Measurements from ENCODE around the gene CDK8.

Gene CDK8

DNA sequence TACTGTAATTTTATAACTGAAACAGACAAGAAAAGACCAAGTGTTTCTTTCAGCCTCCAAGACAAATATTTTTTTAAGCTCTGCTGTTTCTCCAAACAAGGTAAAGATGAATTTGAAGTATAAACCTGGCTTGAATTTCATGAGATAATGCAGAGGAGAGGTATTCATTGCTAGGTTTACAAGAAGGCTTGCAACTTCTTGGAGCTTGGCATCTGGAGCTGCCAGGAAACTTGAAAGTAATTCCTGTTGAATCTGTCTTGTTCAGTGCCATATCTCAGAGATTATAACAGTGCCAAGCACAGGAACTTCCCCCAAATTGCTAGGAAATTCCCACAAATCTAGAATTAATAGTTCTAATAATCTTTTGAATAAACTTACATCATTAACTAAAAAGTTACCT is 70.9 kb downstream of the CDK8 start:
- TF ChIP-seq, protein P1, sequence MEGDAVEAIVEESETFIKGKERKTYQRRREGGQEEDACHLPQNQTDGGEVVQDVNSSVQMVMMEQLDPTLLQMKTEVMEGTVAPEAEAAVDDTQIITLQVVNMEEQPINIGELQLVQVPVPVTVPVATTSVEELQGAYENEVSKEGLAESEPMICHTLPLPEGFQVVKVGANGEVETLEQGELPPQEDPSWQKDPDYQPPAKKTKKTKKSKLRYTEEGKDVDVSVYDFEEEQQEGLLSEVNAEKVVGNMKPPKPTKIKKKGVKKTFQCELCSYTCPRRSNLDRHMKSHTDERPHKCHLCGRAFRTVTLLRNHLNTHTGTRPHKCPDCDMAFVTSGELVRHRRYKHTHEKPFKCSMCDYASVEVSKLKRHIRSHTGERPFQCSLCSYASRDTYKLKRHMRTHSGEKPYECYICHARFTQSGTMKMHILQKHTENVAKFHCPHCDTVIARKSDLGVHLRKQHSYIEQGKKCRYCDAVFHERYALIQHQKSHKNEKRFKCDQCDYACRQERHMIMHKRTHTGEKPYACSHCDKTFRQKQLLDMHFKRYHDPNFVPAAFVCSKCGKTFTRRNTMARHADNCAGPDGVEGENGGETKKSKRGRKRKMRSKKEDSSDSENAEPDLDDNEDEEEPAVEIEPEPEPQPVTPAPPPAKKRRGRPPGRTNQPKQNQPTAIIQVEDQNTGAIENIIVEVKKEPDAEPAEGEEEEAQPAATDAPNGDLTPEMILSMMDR (conservative IDR thresholded peaks at IDR 0.05; ENCODE audit: control insufficient read depth, insufficient read depth, low read depth, low read length): no peak
- DNase-seq (ENCODE audit: low read depth): no peak
- H3K4me3 ChIP-seq (ENCODE audit: control insufficient read depth, low read depth, low read length): no peak overlapping the region

DNA sequence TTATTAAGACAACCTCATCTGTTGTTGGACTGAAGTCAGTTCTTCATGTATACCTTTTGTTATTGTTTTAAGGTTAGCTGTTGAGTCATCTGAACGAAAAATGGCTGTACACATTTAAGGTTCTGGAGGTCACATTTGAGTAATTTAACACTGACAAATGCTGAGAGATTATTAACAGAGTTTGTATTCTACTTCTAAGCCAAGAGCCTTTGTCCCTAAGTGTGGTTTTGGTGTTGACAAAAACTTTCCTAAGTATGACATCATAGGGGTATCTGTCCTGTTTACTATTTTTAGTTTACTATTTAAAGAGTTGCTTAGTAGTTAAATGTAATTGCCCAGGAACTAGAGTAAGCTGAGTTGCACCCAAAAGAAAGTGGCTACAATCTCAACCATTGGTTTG is 71.9 kb downstream of the CDK8 start:
- H3K4me3 ChIP-seq (ENCODE audit: control insufficient read depth, low read depth, low read length): no peak overlapping the region
- DNase-seq (ENCODE audit: low read depth): peak; percentile 10
- TF ChIP-seq, protein P1 (conservative IDR thresholded peaks at IDR 0.05; ENCODE audit: control insufficient read depth, insufficient read depth, low read depth, low read length): no peak

DNA sequence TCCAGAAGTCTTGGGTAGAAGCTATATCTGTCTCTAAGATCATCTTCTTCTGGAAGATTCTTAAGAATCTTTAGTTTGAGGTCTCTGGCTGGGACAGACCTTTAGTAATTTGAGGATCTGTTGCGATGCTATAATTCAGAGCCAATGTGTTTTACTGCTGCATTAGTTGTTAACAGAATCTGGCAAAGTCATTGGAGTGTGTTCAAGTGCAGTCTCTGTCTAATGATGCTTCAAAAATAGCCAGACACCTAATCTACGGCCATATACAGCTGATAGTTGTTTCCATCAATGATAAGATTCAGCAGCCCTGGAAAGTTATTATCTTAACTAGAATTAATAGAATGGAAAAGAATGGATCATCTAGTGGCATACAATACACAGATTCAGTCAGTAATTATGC is 72.6 kb downstream of the CDK8 start:
- TF ChIP-seq, protein P1 (conservative IDR thresholded peaks at IDR 0.05; ENCODE audit: control insufficient read depth, insufficient read depth, low read depth, low read length): no peak

DNA sequence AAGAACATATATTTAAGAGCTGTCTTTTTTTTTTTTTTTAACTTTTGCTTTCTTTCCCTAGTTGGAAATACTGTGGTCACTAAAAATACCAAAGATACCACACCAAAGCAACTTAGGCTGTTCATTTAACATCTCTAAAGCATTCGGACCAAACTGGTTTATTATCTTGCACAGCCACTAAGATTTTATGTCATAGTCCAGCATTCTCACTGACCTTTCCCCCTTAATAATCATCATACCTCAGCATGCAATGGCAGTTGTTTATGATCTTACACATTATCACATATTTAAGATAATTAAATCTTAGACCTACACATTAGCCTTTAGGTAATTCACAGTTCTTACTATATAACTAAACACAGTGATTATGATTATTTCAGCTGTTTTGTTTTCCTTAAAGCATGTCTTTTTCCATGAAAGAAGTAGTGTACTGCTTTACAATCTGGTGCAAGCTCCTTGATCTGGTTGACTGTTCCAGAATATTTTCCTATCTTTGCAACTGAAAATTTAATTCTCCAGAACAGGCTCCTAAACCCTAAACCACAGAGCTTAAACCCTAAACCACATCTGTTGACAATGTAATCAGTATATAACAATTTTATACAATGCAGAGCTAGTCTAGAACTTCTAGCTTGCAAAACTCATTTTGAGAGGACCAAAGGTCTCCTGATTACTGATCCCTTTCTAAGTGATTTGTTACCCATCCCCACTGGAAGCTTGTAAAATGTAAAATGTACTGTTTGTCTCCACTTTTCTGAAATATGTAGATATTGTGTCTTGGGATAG is 74.2 kb downstream of the CDK8 start:
- no peak for DNase-seq (ENCODE audit: low read depth)
- TF ChIP-seq, protein P1 (conservative IDR thresholded peaks at IDR 0.05; ENCODE audit: control insufficient read depth, insufficient read depth, low read depth, low read length): no peak
- H3K4me3 ChIP-seq (ENCODE audit: control insufficient read depth, low read depth, low read length): no peak overlapping the region

More for the DNA sequence above, 72.6 kb downstream of the CDK8 start:
- DNase-seq (ENCODE audit: low read depth): no peak
- no peak overlapping the region for H3K4me3 ChIP-seq (ENCODE audit: control insufficient read depth, low read depth, low read length)

DNA sequence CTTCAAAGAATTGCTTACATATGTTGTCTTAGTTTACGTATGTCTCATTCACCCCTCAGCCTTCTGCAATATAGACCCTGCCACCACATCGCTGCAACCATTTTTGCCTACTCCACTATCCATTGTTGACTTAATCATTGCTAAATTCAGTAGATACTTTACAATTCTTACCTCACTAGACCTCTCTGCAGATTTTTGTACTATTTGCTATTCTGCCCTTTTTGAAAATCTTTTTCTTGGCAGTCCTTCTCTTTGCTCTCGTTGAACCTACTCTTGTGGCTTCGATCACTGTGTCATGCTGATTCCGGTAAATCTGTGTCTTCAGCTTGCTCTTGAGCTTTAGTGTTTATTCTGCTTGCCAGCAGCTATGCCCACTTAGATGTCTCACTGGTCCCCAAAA is 81.2 kb downstream of the CDK8 start:
- no peak for DNase-seq (ENCODE audit: low read depth)

DNA sequence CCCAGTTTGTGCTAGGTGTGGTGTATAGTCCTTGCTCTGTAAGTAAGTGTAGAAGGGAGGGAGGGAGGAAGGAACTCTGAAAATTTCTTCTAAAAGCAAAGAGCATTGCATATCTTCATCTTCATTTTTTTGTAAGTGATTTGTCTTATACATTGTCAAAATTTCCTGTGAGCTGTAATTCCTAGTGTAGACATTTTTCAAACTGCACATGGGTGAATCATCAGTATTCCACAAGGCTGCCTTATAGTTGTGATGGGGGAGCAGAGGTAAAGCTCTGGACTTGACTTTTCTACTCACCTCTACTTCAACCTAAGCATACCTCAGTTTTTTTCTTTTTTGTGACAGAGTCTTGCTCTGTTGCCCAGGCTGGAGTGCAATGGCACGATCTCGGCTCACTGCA is 86.9 kb downstream of the CDK8 start:
- no peak for DNase-seq (ENCODE audit: low read depth)
- TF ChIP-seq, protein P1 (conservative IDR thresholded peaks at IDR 0.05; ENCODE audit: control insufficient read depth, insufficient read depth, low read depth, low read length): no peak
- H3K4me3 ChIP-seq (ENCODE audit: control insufficient read depth, low read depth, low read length): no peak overlapping the region

More for the DNA sequence above, 81.2 kb downstream of the CDK8 start:
- H3K4me3 ChIP-seq (ENCODE audit: control insufficient read depth, low read depth, low read length): no peak overlapping the region
- TF ChIP-seq, protein P1 (conservative IDR thresholded peaks at IDR 0.05; ENCODE audit: control insufficient read depth, insufficient read depth, low read depth, low read length): no peak
